ENCODE results near the gene EEF1AKMT1. TPM values are rescaled to one million over a fixed set of nuclear protein-coding genes. Genes with fewer than 3 reads are reported as not detected.

Gene EEF1AKMT1
- total RNA-seq, 1 donor from 2014 or later = 9.4 TPM

DNA sequence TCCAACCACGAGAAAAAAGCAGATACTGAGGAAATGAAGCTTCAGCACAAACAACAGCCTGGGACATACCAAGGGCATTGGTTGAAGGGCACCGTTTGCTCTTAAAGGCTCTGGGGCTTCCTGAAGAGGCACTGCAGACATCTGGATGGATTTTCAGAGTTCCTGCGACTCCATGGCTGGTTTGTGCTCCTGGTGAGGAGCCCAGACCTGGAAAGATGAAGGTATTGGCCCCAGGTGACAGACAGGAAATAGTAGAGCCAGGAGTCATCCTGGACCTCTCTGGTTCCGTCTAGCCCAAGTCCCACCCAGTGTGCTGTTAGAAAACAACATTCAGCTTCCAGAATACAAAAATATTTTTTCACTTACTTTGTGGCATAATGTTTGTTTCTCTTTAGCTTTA is 64.0 kb downstream of the EEF1AKMT1 start:
- H3K4me3 Mint-ChIP-seq (ENCODE audit: unreplicated experiment) = no peak overlapping the region
- DNase-seq (ENCODE audit: low spot score) = no peak
- no peaks in the 10 kb centered on the region for H3K27me3 Mint-ChIP-seq (ENCODE audit: low read depth)
- H3K36me3 Mint-ChIP-seq (ENCODE audit: low read depth) = no peaks in the 10 kb centered on the region
- H3K9me3 Mint-ChIP-seq (ENCODE audit: low read depth) = no peaks in the 10 kb centered on the region
- TF ChIP-seq, protein P1, sequence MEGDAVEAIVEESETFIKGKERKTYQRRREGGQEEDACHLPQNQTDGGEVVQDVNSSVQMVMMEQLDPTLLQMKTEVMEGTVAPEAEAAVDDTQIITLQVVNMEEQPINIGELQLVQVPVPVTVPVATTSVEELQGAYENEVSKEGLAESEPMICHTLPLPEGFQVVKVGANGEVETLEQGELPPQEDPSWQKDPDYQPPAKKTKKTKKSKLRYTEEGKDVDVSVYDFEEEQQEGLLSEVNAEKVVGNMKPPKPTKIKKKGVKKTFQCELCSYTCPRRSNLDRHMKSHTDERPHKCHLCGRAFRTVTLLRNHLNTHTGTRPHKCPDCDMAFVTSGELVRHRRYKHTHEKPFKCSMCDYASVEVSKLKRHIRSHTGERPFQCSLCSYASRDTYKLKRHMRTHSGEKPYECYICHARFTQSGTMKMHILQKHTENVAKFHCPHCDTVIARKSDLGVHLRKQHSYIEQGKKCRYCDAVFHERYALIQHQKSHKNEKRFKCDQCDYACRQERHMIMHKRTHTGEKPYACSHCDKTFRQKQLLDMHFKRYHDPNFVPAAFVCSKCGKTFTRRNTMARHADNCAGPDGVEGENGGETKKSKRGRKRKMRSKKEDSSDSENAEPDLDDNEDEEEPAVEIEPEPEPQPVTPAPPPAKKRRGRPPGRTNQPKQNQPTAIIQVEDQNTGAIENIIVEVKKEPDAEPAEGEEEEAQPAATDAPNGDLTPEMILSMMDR (IDR thresholded peaks at IDR 0.05) = no peak
- peaks cover 48% of the 10 kb centered on the region for H3K4me1 Mint-ChIP-seq (ENCODE audit: low read depth)
- H3K27ac Mint-ChIP-seq (ENCODE audit: unreplicated experiment) = peak overlapping the region; percentile 89

DNA sequence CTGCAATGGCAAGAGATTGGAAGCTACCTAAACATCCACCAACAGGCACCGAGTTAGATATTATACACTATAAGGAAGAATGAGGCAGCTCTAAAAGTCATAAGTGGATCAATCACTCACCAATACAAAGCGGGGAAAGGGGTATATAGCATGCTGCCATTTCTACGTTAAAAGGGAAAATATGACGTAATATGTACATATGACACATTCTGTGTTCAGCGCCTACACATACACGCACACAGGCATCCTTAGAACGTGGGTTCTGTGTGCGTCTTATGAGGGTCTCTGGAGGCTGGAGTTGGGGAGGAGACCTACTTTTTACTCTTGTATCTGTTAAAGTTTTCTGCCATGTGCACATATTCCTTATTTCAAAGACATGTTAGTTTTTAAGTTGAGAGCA is 64.4 kb downstream of the EEF1AKMT1 start:
- Mint-ChIP-seq H3K4me3 (ENCODE audit: unreplicated experiment) (no peak overlapping the region), H3K27me3 (ENCODE audit: low read depth) (no peaks in the 10 kb centered on the region), H3K27ac (ENCODE audit: unreplicated experiment) (peak overlapping the region; percentile 89), H3K4me1 (ENCODE audit: low read depth) (peaks cover 44% of the 10 kb centered on the region), H3K9me3 (ENCODE audit: low read depth) (no peaks in the 10 kb centered on the region), H3K36me3 (ENCODE audit: low read depth) (no peaks in the 10 kb centered on the region)
- DNase-seq (ENCODE audit: low spot score) = no peak
- TF ChIP-seq, protein P1 (IDR thresholded peaks at IDR 0.05) = no peak

DNA sequence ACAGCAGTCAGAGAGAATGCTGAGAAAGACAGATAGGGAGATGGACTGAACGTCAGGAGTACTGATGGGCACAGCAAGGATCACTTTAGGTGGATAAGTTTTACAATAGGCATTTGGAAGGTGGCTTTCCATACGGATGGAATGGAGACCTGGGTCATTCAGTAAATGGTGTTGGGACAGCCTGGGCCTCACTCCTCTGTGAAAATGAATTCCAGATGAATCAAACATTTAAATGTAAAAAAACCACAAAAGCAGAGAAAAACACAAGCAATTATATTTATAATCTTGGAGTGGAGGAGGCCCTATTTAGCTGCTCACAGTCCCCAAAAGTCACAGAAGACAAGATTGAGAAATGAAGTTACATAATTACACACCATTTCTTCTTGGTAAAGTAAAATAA is 65.5 kb downstream of the EEF1AKMT1 start:
- Mint-ChIP-seq H3K27ac (ENCODE audit: unreplicated experiment) (peak overlapping the region; percentile 51), H3K9me3 (ENCODE audit: low read depth) (no peaks in the 10 kb centered on the region), H3K4me3 (ENCODE audit: unreplicated experiment) (no peak overlapping the region), H3K36me3 (ENCODE audit: low read depth) (no peaks in the 10 kb centered on the region), H3K27me3 (ENCODE audit: low read depth) (no peaks in the 10 kb centered on the region), H3K4me1 (ENCODE audit: low read depth) (peaks cover 33% of the 10 kb centered on the region)
- TF ChIP-seq, protein P1 (IDR thresholded peaks at IDR 0.05) = no peak
- DNase-seq (ENCODE audit: low spot score) = no peak

DNA sequence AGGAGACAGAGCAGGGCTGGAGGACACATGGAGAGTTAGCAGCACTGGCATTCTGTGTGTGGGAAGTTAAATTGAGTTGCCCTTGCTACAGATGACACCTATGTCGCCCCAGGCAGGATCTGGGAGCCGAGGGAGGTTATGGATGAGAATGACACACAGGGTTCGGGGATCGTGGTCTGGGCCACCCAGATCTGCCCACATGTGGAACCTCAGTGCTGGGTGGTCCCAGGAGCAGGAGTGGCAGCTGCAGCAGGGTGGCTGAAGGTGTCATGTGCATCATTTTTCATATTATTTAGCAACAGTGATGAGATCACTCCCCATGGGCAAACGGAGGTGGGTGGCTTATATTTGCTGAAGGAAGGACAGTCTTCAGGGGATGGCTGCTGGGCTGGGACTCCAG is 67.1 kb downstream of the EEF1AKMT1 start:
- H3K36me3 Mint-ChIP-seq (ENCODE audit: low read depth) = no peaks in the 10 kb centered on the region
- no peak overlapping the region for H3K27ac Mint-ChIP-seq (ENCODE audit: unreplicated experiment)
- no peak overlapping the region for H3K4me3 Mint-ChIP-seq (ENCODE audit: unreplicated experiment)
- H3K4me1 Mint-ChIP-seq (ENCODE audit: low read depth) = peaks cover 35% of the 10 kb centered on the region
- no peaks in the 10 kb centered on the region for H3K27me3 Mint-ChIP-seq (ENCODE audit: low read depth)
- DNase-seq (ENCODE audit: low spot score) = no peak
- no peaks in the 10 kb centered on the region for H3K9me3 Mint-ChIP-seq (ENCODE audit: low read depth)
- TF ChIP-seq, protein P1 (IDR thresholded peaks at IDR 0.05) = no peak

DNA sequence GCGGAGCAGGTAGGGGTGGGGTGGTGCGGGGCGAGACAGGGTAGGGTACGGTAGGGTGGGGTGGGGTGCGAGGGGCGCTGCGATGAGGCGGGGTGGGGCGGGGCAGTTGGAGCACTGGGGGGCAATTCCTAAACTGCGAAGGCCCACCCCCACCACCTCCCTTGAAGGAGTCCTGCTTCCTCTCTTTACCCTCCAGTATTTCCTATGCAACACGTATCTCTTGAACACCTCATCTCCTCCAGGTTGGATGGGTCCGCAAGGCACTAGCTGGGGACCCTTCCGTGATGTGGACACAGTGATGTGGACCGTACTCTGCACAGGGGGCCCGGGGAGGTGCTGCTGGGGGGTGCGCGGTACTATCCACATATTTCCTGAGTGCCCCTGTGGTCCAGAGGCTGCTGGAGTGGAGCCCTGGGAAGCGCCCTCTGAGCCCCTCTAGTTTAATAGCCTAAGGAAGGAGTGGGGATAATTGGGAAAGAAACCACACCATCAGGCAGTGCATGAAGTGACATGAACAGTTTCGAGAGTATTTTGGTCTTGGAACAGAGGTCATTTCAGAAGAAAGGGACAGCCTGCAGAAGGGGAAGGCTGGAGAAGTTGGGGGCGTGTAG is 69.2 kb downstream of the EEF1AKMT1 start:
- no peaks in the 10 kb centered on the region for H3K9me3 Mint-ChIP-seq (ENCODE audit: low read depth)
- peaks cover 2% of the 10 kb centered on the region for H3K36me3 Mint-ChIP-seq (ENCODE audit: low read depth)
- no peak for DNase-seq (ENCODE audit: low spot score)
- no peaks in the 10 kb centered on the region for H3K27me3 Mint-ChIP-seq (ENCODE audit: low read depth)
- peak overlapping the region; percentile 12 for H3K27ac Mint-ChIP-seq (ENCODE audit: unreplicated experiment)
- TF ChIP-seq, protein P1 (IDR thresholded peaks at IDR 0.05) = no peak
- H3K4me1 Mint-ChIP-seq (ENCODE audit: low read depth) = peaks cover 27% of the 10 kb centered on the region
- H3K4me3 Mint-ChIP-seq (ENCODE audit: unreplicated experiment) = peak overlapping the region; percentile 68
